Liver (tissue), 9 donors: ENCODE measurements around the gene SLC22A13. TPM values are rescaled to one million over a fixed set of nuclear protein-coding genes. Genes with fewer than 3 reads are reported as not detected.
"Not testable (repeated sequence)": the region's sequence is repeated elsewhere in the genome, so short reads cannot be mapped to it uniquely, and the experiment has no call there.

Experiments used
- DNase-seq: peaks from one replicate; pipeline ENCODE4 v3.0.0-alpha.2; 2017; ENCODE audit warnings: low spot score
- H3K27ac ChIP-seq, 2 donors: one replicate each; pipeline ENCODE4 v1.7.0; 2013; ENCODE audit warnings: inconsistent platforms in 2 of 2, low read length in 2 of 2, control low read depth in 1 of 2, low read depth in 1 of 2, mild to moderate bottlenecking in 1 of 2
- H3K27me3 ChIP-seq, 4 donors: one replicate each; pipeline versions ENCODE4 v1.6.1 to v1.7.0; 2013; ENCODE audit warnings: low read length in 3 of 4, inconsistent platforms in 1 of 4, mild to moderate bottlenecking in 1 of 4, moderate library complexity in 1 of 4; ENCODE audit not compliant: control insufficient read depth in 4 of 4, insufficient read depth in 4 of 4
- H3K36me3 ChIP-seq, 4 donors: one replicate each; pipeline versions ENCODE4 v1.6.1 to v1.7.0; 2013; ENCODE audit warnings: low read length in 3 of 4, mild to moderate bottlenecking in 3 of 4, low read depth in 1 of 4, moderate library complexity in 1 of 4; ENCODE audit not compliant: control insufficient read depth in 4 of 4, insufficient read depth in 3 of 4
- H3K4me1 ChIP-seq, 4 donors: one replicate each; pipeline versions ENCODE4 v1.6.1 to v1.7.0; 2013; ENCODE audit warnings: low read length in 3 of 4, mild to moderate bottlenecking in 3 of 4, moderate library complexity in 1 of 4; ENCODE audit not compliant: control insufficient read depth in 4 of 4, insufficient read depth in 4 of 4
- H3K4me3 ChIP-seq, 3 donors: one replicate each; pipeline versions ENCODE4 v1.6.1 to v1.7.0; 2013; ENCODE audit warnings: low read length in 3 of 3, control low read depth in 1 of 3, low read depth in 1 of 3, mild to moderate bottlenecking in 1 of 3
- H3K9ac ChIP-seq, 2 donors: one replicate each; pipeline ENCODE4 v1.7.0; 2013; ENCODE audit warnings: low read length in 2 of 2, mild to moderate bottlenecking in 2 of 2, moderate library complexity in 2 of 2, control low read depth in 1 of 2, low read depth in 1 of 2
- H3K9me3 ChIP-seq, 4 donors: one replicate each; pipeline versions ENCODE4 v1.6.1 to v1.7.0; 2013; ENCODE audit warnings: low read length in 3 of 4; ENCODE audit not compliant: control insufficient read depth in 4 of 4
- ATF3 ChIP-seq: IDR thresholded peaks from 2 replicates; pipeline ENCODE4 v1.6.1; 2016; ENCODE audit warnings: antibody characterized with exemption
- CTCF ChIP-seq: fragments of 150-350 bp; IDR thresholded peaks from 2 replicates; pipeline ENCODE4 v1.5.1; 2017; ENCODE audit warnings: improper control_type of control experiment, low read depth, low read length; ENCODE audit not compliant: missing input control
- EGR1 ChIP-seq, 2 donors: IDR thresholded peaks; 2 replicates each; pipeline ENCODE4 v1.6.1; 2016 to 2018; ENCODE audit warnings: antibody characterized with exemption in 2 of 2, low read depth in 2 of 2
- FOXA1 ChIP-seq: IDR thresholded peaks from 2 replicates; pipeline ENCODE4 v1.6.1; 2016; ENCODE audit warnings: antibody characterized with exemption
- FOXA2 ChIP-seq: IDR thresholded peaks from 2 replicates; pipeline ENCODE4 v1.6.1; 2016; ENCODE audit warnings: antibody characterized with exemption
- GABPA ChIP-seq, 2 donors: IDR thresholded peaks in 1 of 2; conservative IDR thresholded peaks in 1 of 2; 2 replicates each; pipeline ENCODE4 v1.6.1; 2016; ENCODE audit warnings: antibody characterized with exemption in 2 of 2, mild to moderate bottlenecking in 1 of 2, moderate library complexity in 1 of 2
- HNF4A ChIP-seq, 2 donors: conservative IDR thresholded peaks; 2 replicates each; pipeline ENCODE4 v1.6.1; 2016; ENCODE audit warnings: antibody characterized with exemption in 2 of 2, mild to moderate bottlenecking in 2 of 2
- HNF4G ChIP-seq: IDR thresholded peaks from 2 replicates; pipeline ENCODE4 v1.6.1; 2016; ENCODE audit warnings: antibody characterized with exemption
- JUND ChIP-seq, 2 donors: IDR thresholded peaks; 2 replicates each; pipeline ENCODE4 v1.6.1; 2016; ENCODE audit warnings: antibody characterized with exemption in 2 of 2
- MAX ChIP-seq: IDR thresholded peaks from 2 replicates; pipeline ENCODE4 v1.6.1; 2016; ENCODE audit warnings: antibody characterized with exemption
- NR2F2 ChIP-seq: IDR thresholded peaks from 2 replicates; pipeline ENCODE4 v1.6.1; 2016; ENCODE audit warnings: antibody characterized with exemption
- RAD21 ChIP-seq, 2 donors: IDR thresholded peaks; 2 replicates each; pipeline ENCODE4 v1.6.1; 2016; ENCODE audit warnings: antibody characterized with exemption in 2 of 2, mild to moderate bottlenecking in 2 of 2
- REST ChIP-seq: IDR thresholded peaks from 2 replicates; pipeline ENCODE4 v1.6.1; 2016; ENCODE audit warnings: antibody characterized with exemption, mild to moderate bottlenecking
- RXRA ChIP-seq, 2 donors: IDR thresholded peaks; 2 replicates each; pipeline ENCODE4 v1.6.1; 2017 to 2018; ENCODE audit warnings: antibody characterized with exemption in 2 of 2, mild to moderate bottlenecking in 1 of 2
- SP1 ChIP-seq: IDR thresholded peaks from 2 replicates; pipeline ENCODE4 v1.6.1; 2018; ENCODE audit warnings: antibody characterized with exemption, mild to moderate bottlenecking
- TAF1 ChIP-seq: conservative IDR thresholded peaks from 2 replicates; pipeline ENCODE4 v1.6.1; 2016; ENCODE audit warnings: antibody characterized with exemption, mild to moderate bottlenecking
- YY1 ChIP-seq: IDR thresholded peaks from 2 replicates; pipeline ENCODE4 v1.6.1; 2016; ENCODE audit warnings: antibody characterized with exemption, mild to moderate bottlenecking
- ZBTB33 ChIP-seq: IDR thresholded peaks from 2 replicates; pipeline ENCODE4 v1.6.1; 2016; ENCODE audit warnings: antibody characterized with exemption
- WGBS: extraction: QIAGEN DNeasy Blood & Tissue Kit; methylation state at CpG from one replicate; pipeline ENCODE4 v1.1.7; 2013; 5-methylcytosine and 5-hydroxymethylcytosine counted together
- polyA plus RNA-seq, 2 donors: library from polyadenylated mRNA; stranded (reverse) in 1 of 2; unstranded in 1 of 2; fragments of 200-250 nt in 1 of 2; fragments of >200 nt in 1 of 2; fragmentation: Nextera tagmentation in 1 of 2; extraction: Ambion mirVana in 1 of 2; gene quantifications; one replicate each; pipeline versions ENCODE4 v1.2.1 to v1.2.3, GENCODE V29; 2013 to 2015
- total RNA-seq, 2 donors: library from RNA; depleted of rRNA; stranded (reverse); fragments of >200 nt; gene quantifications; one replicate each; pipeline ENCODE4 v1.2.3, GENCODE V29; 2014
- donor health status: healthy.
- donor health status: healthy.
- donor health status: healthy.
- donor health status: healthy.
- donor health status: healthy.

SLC22A13 gene
- total and polyA plus RNA-seq, 4 donors: 0.10 to 0.42 (median 0.14) TPM; not detected in 1

GRCh38 chr3:38318766-38319671 lies 53.4 kb downstream of the SLC22A13 start:
- DNase-seq: no peak
- no peak overlapping the region for H3K27ac ChIP-seq
- no peak overlapping the region for H3K4me3 ChIP-seq
- H3K9me3 ChIP-seq: no peaks in the 10 kb centered on the region
- H3K27me3 ChIP-seq: no peaks in the 10 kb centered on the region
- H3K4me1 ChIP-seq: no peaks in the 10 kb centered on the region
- H3K9ac ChIP-seq: no peak overlapping the region
- H3K36me3 ChIP-seq: no peaks in the 10 kb centered on the region
- 95% methylated on average over 8 of the region's 8 CpGs for WGBS
- TF ChIP-seq FOXA1: no peak

- not testable (repeated sequence) for H3K9ac ChIP-seq, H3K4me3 ChIP-seq, H3K36me3 ChIP-seq, DNase-seq, H3K4me1 ChIP-seq, H3K27me3 ChIP-seq, H3K9me3 ChIP-seq, H3K27ac ChIP-seq
- 95% methylated on average over 4 of the region's 4 CpGs for WGBS
These were observed 55.0 kb downstream of the SLC22A13 start for GRCh38 chr3:38320638-38321037.

- Histone ChIP-seq H3K27me3 (no peaks in the 10 kb centered on the region), H3K4me3 (no peak overlapping the region), H3K9me3 (peaks cover 0 to 3% (median 0%) of the 10 kb centered on the region in 4 donors), H3K4me1 (no peaks in the 10 kb centered on the region), H3K36me3 (no peaks in the 10 kb centered on the region), H3K9ac (no peak overlapping the region), H3K27ac (no peak overlapping the region)
- no peak for DNase-seq
- 95% methylated on average over 1 of the region's 1 CpG for WGBS
- TF ChIP-seq EGR1 (IDR thresholded peaks at IDR 0.05; ENCODE audit: low read depth in 2 of 2): no peak
- TF ChIP-seq FOXA2: no peak
- TF ChIP-seq ZBTB33: no peak
- no peak for TF ChIP-seq REST
- no peak for TF ChIP-seq GABPA (IDR thresholded peaks at IDR 0.05 in 1 of 2, conservative IDR thresholded peaks at IDR 0.05 in 1 of 2)
- no peak for TF ChIP-seq HNF4A (conservative IDR thresholded peaks at IDR 0.05)
- no peak for TF ChIP-seq CTCF
- no peak for TF ChIP-seq HNF4G
- no peak for TF ChIP-seq YY1
- TF ChIP-seq NR2F2: no peak
- no peak for TF ChIP-seq SP1
- TF ChIP-seq MAX: no peak
- no peak for TF ChIP-seq ATF3
- no peak for TF ChIP-seq RAD21 (IDR thresholded peaks at IDR 0.05)
- TF ChIP-seq TAF1: no peak
- TF ChIP-seq FOXA1: no peak
- no peak for TF ChIP-seq RXRA (IDR thresholded peaks at IDR 0.05)
- no peak for TF ChIP-seq JUND (IDR thresholded peaks at IDR 0.05)
These were observed 57.4 kb downstream of the SLC22A13 start for GRCh38 chr3:38323060-38323459.
